NCI-H2171 (cell line): ENCODE data around the gene EEA1.

Experiments used
- DNase-seq: peaks from one replicate; lab custom pipeline; 2025; lab: John Stamatoyannopoulos, UW

Gene EEA1

DNA sequence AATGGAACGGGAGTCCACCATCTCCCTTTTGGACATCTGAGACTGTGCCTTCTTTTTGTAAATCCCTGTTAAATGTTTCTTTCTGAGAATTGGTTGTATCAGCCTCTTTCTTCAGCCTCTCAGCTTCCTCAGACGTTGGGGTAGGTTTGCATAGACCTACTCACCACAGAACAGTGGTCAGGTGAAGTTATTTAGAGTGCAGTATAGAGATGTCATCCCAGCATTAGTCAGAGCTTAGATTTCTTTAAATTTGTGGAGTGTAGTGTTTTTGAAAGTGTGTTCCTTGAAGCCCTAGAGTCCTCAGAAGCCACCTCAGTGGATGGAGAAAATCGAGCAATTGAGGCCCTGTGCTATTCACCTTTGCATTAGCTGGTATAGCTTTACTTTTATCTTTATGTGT lies 8.9 kb upstream of the EEA1 start:
- DNase-seq = no peak

DNA sequence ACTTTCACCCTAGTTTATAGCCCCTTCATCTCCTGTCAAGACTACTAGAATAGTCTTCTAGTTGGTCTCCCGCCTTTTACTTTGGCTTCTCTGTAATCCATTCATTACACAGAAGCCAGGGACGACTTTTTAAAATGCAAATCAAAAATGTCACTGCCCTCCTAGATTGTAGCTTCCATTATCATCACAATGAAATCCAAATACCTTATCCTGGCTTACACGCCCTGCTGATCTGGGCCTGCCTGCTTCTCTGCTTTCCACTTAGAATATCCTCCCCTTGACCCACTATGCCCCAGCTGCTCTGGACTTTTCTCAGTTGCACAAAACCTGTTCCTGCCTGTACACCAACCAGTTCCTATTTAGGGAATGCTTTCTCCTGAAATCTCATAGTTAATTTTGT lies 4.5 kb upstream of the EEA1 start:
- no peak for DNase-seq

DNA sequence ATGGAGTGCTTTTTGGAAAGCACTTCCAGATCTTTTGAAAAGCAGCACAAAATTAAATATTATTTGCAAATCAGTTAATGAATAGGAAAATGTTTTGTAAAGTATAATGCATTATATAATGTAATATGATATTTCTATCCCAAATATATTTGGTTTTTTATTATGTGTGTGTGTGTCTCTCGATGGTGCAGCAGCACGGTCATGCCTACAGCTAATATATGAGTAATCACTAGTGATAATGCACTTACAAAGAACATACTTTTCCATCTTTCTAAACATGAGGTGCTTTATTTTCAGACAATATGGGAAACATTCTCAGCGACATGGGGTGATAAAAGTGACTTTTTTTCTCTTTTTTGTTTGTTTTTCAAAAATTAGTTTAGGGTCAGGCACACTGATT lies 1.3 kb upstream of the EEA1 start:
- no peak for DNase-seq

DNA sequence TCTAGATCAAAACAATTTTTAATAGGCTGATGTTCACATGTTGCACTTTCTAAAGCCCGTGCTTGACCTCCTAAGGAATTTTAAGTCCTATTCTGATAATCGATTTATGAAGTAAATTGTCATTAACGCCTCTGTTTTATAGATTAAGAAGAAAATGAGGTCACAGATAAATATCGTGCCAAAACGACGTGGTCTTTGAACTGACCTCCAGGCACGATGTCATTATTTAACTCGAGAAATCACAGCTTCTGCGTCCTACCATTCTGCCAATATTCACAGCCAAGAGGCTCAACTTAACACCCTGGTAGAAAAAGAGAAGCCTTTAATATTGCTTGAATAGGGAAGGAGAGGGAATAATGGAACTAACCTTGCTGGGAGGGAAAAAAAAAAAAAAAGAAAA lies 888 bp upstream of the EEA1 start:
- no peak for DNase-seq

DNA sequence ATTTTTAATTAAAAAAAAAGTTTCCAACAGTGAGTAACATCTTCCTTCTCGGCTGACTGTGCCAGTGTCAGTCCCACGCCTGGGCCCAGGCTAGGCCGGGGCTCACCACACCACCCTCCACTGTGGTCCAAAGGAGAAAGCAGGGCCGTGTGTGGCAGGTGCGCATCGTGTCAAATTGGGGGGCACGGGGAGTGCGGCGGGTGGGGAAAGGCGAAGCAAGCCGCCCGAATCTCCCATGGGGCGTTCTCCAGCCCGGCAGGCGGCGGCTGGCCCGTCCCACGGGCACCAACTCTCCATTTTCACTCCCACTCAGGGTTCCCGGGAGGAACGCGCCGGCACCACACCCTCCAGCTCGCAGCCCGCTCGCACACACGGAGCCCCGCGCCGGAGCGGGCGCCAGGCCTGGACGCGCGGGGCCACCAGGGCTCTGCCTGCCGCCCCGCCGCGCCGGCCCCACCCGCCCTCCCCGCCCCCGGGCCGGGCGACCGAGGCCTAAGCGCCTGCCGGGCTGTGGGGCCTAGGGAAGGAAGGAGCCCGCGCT lies 604 bp downstream of the EEA1 start:
- DNase-seq = no peak

DNA sequence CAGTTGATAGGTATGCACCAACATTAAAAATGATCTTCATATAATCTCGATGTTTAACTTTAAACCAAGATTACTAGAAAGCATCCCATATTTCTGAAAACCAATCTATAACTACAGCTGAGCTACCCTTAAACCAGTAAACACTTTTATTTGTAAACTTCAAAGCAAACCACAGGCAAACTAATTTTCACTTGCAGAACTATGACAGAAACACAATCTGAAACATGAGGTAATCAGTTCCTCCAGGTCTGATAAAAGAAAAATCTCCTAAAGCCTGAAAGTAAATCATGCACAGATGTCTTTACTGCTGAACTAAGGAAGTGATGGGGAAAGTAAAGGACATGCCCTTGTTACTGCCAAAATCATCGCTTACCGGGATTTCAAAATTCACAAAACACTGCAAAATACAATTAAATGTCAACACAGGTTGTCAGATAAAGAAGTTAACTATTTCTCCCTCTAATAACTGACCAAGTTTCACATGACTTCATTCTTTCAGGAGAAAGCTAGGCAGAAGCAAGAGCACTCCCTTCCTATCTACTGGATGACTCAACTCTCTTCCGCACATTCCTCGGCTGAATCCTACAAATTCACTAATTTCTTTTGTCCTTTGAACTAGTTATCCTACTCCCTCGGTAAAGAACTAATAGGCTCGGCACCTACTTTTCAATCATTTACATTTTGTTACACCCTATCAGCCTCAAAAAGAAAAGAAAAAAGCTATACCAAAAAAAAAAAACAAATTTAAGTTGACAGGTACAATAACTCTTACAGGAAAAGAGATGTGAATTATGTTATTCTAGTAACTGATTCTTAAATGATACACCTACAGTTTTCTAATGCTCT lies 1.4 kb downstream of the EEA1 start:
- no peak for DNase-seq

DNA sequence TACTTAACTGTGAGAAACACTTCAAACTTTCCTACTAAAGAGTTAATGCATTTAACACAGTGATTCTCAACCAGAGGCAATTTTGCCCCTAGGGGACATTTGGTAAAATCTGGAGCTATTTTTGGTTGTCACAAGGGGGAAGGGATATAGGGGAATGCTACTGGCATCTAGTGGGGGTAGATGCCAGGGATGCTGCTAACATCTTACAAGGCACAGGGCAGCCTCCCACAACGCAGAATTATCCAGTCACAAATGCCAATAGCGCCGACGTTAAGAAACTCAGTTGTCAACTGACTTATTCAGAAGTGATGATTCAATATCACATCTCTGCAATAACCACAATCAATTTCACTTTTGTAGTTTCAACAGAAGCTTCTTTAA lies 2.0 kb downstream of the EEA1 start:
- no peak for DNase-seq

DNA sequence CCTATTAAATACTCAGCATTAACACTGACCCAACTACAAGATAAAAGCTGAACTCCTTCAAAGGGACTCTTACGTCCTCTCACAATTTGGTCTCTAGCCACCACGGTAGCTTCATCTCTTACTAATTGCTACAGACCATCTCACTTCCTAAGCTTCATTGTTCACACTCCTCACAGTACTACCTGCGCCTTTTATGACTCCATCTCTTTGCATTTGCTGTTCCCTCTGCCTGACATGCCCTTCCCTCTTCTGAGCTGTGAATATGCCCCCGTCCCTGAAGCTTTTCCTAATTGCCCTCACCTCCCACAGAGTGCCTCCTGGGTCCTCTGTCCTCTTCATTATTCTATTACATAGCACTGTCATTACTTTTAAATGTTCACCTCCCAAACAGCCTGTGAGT lies 2.5 kb downstream of the EEA1 start:
- DNase-seq = no peak

DNA sequence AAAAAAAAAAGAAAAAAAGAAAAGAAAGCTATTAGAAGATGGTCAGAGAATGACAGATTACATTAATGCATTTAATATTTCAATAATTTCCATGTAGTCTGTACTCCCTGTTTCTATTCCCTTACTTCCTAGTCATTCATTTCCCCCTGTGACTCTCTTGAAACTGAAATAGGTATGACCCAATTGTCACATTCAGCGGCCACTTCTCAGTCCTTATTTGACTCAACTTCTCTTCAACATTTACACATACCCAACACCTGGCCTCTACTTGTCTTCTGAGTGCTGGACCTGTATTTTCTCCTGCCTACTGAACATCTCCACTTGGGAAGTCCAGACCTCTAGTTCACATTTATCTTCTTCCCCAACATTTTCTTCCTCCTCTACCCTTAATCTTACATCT lies 7.2 kb downstream of the EEA1 start:
- no peak for DNase-seq

DNA sequence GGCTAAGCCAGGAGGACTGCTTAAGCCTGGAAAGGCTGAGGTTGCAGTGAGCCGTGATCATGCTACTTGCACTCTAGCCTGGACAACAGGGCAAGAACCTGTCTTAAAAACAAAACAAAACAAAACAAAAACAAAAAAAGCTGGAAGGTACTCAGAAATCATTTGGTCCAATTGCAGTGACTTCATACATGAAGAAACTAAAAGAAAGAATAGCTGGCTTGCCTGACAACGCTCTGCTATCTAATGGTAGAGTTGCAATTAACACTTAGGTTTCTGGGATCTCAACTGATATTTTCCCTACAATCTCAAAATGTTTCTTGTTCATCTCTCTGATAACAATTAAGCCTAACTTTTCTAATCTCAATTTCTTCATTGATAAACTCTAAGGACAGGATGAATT lies 13.7 kb downstream of the EEA1 start:
- no peak for DNase-seq

DNA sequence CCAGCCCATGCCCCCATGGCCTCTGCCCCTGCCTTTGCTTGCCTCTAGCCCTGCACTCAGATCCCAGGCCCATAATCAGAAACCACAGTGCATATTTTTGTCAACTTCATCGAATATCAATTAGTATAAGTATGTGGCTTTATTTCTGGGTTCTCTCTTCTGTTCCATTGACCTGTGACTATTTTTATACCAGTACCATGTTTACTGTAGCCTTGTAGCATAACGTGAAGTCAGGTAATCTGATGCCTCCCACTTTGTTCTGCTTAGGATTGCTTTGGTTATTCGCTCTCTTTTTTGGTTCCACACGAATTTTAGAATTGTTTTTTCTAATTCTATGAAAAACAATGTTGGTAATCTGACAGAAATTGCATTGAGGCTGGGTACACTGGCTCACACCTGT lies 14.9 kb downstream of the EEA1 start:
- DNase-seq = no peak

DNA sequence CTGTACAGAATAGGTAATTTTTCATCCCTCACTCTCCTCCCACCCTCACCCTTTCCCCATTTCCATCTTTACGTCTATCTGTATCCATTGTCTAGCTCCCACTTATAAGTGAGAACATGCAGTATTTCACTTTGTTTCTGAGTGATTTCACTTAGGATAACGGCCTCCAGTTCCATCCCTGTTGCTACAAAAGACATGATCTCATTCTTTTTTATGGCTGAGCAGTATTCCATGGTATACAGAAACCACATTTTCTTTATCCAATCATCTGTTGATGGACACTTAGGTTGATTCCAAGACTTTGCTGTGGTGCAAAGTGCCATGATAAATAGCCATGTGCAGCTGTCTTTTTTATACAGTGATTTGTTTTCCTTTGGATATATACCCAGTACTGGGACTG lies 16.4 kb downstream of the EEA1 start:
- DNase-seq = no peak

DNA sequence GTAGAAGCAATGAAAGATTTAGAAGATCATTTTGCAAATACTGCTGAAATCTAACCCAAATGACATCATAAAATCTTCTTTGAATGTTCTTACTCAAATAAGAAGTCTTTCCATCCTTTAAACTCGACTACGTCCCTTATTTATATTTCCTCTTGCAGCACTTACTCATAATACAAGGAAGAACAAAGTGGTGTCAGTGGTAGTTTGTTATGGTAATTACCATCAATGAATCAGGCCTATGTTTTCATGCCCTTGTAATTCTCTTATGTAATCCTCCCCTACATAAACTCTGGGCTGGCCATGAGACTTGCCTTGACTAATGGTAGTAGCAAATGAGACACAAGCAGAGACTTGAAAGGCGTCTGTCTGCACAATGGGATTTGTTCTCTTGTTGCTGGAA lies 17.0 kb downstream of the EEA1 start:
- no peak for DNase-seq

DNA sequence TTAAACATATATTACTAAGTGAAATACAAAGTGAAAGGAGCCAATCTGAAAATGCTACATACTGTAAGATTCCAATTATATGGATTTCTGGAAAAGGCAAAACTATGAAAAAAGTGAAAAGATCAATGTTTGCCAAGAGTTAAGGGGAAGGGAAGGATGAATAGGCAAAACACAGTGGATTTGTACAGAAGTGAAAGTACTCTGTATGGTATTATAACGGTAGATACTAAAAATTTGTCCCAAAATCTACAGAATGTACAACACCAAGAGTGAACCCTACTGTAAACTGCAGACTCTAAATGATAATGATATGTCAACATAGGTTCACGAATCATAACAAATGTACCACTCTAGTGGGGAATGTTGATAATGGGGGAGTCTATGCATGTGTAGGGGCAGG lies 17.8 kb downstream of the EEA1 start:
- DNase-seq = no peak

DNA sequence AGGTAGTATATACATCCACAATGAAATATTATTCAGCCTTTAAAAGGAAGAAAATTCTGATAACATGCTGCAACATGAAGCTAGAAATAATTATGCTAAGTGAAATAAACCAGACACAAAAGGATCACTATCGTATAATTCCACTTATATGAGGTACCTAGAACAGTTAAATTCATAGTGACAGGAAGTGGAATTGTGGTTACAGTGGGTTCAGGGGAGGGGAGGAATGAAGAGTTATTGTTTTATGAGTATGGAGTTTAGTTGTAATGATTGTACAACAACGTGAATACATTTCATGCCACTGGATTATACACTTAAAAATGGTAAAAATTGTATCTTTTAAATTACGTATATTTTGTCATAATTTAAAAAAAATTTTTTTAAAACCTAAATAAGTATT lies 21.0 kb downstream of the EEA1 start:
- no peak for DNase-seq

DNA sequence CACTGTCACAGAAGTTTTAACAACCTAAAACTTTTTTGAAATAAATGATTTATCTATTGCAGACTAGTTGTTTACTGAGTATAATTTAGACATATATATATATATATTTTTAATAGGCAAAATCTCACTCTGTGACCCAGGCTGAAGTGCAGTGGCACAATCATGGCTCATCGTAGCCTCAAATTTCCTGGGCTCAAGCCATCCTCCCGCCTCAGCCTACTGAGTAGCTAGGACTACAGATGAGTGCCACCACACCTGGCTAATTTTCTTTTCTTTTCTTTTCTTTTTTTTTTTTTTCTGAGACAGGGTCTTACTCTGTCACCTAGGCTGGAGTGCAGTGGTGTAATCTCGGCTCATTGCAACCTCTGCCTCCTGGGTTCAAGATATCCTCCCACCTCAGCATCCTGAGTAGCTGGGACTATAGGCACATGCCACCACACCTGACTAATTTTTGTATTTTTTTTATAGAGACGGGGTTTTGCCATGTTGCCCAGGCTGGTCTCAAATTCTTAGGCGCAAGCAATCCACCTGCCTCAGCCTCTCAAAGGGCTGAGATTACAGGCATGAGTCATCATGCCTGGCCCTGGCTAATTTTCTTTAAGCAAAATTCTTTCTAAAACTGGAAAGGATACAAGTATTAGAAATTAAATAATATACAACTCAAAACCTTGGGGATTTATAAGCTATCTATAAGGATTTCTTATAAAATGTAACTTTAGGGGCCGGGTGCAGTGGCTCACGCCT lies 23.1 kb downstream of the EEA1 start:
- DNase-seq = no peak

DNA sequence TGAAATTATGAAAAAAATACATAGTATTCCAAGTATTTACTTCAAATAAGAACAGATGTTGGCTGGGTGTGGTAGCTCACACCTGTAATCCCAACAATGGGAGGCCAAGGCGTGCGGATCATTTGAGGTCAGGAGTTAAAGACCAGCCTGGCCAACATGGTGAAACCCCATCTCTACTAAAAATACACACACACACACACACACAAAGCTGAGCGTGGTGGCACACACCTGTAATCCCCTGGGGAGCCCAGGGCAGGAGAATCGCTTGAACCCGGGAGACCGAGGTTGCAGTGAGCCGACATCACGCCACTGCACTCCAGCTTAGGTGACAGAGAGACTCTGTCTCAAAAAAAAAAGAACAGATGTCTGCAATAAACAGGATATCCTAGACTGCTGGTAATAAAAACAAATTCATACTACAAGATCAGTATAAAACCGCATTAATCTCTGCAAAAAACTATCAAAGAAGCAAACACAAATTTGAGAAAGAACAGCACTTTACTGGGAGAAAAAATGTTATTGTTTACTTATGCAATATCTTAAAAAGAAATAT lies 23.8 kb downstream of the EEA1 start:
- DNase-seq = no peak

DNA sequence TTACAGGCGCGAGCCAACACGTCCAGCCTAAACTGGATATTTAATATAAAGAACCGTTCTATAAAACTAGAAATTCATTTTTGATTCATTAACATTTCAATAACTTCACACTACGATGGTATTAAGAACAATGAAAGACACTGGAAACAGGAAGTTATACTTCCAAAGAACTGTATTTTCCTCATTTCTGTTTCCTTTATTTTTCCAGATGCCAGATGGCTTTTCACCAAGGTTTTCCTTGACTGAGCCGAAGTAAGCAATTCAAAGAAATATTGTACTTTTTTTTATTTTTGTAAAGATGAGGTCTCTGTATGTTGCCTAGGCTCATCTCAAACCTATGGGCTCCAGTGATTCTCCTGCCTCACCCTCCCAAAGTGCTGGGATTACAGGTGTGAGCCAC lies 28.2 kb downstream of the EEA1 start:
- DNase-seq = no peak

DNA sequence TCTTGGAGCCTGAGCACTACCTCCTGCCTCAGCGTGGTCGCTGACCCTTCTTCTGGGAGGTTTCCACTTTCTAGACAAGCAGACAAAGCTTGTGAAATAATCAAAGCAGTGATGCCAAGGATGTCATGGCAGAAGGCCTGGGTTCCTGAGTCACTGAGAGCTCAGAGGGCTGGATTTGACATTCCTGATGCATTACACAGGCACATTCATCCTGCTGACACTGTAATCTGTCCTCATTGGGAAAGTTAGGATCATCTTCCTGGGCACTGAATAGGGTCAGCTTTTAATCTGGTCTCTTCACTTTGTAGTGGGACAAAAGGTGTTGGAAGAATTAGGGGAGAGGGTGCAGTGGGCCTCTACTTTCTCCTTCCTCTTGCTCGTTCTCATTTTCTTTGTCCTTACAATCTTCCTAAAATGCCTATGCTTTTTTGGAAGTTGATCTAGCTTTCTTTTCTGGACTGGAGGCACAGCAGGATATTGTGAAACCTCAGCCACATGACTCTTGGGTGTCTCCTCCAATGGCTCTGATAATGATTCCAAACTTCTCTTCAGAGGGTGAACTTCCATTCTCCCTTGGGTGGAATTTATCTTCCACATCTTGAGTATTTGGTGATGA lies 29.6 kb downstream of the EEA1 start:
- DNase-seq = no peak

DNA sequence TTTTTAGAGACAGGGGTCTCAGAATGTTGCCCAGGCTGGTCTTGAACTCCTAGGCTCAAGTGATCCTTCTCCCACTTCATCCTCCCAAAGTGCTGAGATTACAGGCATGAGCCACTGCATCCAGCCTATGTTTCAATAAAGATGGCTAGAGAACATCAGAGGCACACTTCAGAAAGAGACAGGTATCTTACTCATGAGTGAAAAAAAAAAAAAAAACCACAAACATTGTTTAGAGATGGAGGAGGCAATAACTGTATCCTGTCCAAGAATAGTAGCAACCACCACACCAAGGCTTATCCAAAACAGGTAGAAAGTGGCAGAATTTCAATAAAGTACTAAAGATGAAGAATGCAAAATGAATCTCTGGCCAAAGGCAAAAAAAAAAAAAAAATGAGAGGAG lies 30.3 kb downstream of the EEA1 start:
- no peak for DNase-seq

DNA sequence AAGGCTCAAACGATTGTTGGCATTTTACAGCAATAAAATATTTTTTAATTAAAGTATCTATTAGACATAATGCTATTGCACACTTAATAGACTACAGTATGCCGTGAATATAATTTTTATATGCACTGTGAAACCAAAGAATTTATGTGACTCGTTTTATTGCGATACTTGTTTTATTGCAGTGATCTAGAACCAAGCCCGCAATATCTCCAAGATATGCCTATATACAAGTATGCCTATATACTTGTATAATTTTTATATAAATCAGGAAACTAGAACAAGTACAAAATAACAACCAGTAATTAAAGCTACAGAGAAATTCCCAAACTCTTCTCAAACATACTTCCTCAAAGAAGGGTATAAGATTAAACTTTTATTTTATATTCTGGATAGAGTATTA lies 31.3 kb downstream of the EEA1 start:
- no peak for DNase-seq

DNA sequence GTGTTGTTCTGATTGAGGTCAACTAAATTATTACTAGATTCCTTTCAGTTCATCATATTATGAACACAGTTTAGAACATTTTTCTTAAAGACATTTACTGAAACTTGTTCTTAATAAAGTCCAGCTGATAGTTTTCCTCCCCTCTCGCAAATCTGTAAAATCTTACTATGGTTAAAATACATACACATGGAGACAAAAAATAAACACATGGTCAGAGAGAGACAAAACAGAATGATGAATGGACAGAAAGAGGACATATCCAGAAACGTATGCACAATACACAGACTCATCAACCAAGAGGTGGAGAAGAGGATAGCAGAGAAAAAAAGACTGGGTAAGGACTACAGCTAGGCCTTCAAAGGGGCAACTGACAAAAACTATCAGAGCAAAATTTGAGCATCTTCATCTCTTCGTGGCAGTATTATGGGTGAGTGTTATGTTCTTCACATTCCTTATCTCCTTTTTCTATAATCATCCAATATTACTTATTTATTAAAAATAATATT lies 38.4 kb downstream of the EEA1 start:
- no peak for DNase-seq

DNA sequence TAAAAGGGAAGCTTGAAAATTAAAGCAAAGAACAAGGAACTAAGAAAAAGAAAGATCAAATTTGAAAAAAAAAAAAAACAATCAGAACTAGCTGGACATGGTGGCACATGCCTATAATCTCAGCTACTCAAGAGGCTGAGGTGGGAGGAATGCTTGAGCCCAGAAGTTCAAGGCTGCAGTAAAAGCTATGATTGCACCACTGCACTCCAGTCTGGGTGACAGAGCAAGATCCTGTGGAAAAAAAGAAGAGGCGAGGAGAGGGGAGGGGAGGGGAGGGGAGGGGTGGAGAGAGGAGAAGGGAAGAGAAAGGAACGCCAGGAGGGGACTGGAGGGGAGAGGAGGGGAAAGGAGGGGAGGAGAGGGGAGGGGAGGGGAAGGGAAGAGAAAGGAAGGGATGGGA lies 43.0 kb downstream of the EEA1 start:
- no peak for DNase-seq
